Ammon's horn (tissue), 1 donor: ENCODE results near the gene XPNPEP2.
A peak's percentile ranks its signal among the peaks of the same experiment; 100 is the strongest.

ENCODE experiments used
- DNase-seq: peaks from one replicate; pipeline ENCODE4 v3.0.0-alpha.2; 2016; ENCODE audit warnings: low spot score

XPNPEP2 gene

GRCh38 chrX:129780441-129781105, 41.8 kb downstream of the XPNPEP2 start:
- no peak for DNase-seq

- DNase-seq: peak; percentile 48
Observed at GRCh38 chrX:129781134-129781672, 42.4 kb downstream of the XPNPEP2 start.

GRCh38 chrX:129781680-129782495, 43.1 kb downstream of the XPNPEP2 start:
- no peak for DNase-seq

- DNase-seq: no peak
Observed at GRCh38 chrX:129782706-129783105, 43.9 kb downstream of the XPNPEP2 start.

GRCh38 chrX:129783291-129783713, 44.5 kb downstream of the XPNPEP2 start:
- DNase-seq: no peak

GRCh38 chrX:129784371-129784770, 45.6 kb downstream of the XPNPEP2 start:
- DNase-seq: no peak

- no peak for DNase-seq
Observed at GRCh38 chrX:129785160-129785947, 46.6 kb downstream of the XPNPEP2 start.

- DNase-seq: peak; percentile 32
Observed at GRCh38 chrX:129786210-129786651, 47.5 kb downstream of the XPNPEP2 start.

GRCh38 chrX:129787336-129788055, 48.7 kb downstream of the XPNPEP2 start:
- DNase-seq: no peak

- no peak for DNase-seq
Observed at GRCh38 chrX:129788527-129788926, 49.7 kb downstream of the XPNPEP2 start.

GRCh38 chrX:129790146-129790545, 51.4 kb downstream of the XPNPEP2 start:
- DNase-seq: no peak

GRCh38 chrX:129790808-129791207, 52.0 kb downstream of the XPNPEP2 start:
- no peak for DNase-seq

- no peak for DNase-seq
Observed at GRCh38 chrX:129791336-129791735, 52.6 kb downstream of the XPNPEP2 start.

GRCh38 chrX:129791961-129792570, 53.3 kb downstream of the XPNPEP2 start:
- DNase-seq: no peak

- DNase-seq: no peak
Observed at GRCh38 chrX:129792586-129793291, 54.0 kb downstream of the XPNPEP2 start.

- DNase-seq: no peak
Observed at GRCh38 chrX:129793604-129794191, 54.9 kb downstream of the XPNPEP2 start.

GRCh38 chrX:129795584-129795983, 56.8 kb downstream of the XPNPEP2 start:
- no peak for DNase-seq

- DNase-seq: no peak
Observed at GRCh38 chrX:129797251-129797906, 58.6 kb downstream of the XPNPEP2 start.

GRCh38 chrX:129798456-129798855, 59.7 kb downstream of the XPNPEP2 start:
- no peak for DNase-seq

- DNase-seq: no peak
Observed at GRCh38 chrX:129798888-129799287, 60.1 kb downstream of the XPNPEP2 start.
